Measurements from ENCODE around the gene PSAP.

Gene PSAP

GRCh38 chr10:71850021-71850742 is 869 bp downstream of the PSAP start:
- H3K9me3 ChIP-seq (ENCODE audit: insufficient read depth, low read depth, low read length), result no peaks in the 10 kb centered on the region
- H3K36me3 ChIP-seq (ENCODE audit: insufficient read depth, low read length), result no peaks in the 10 kb centered on the region
- 11% methylated on average over 12 of the region's 13 CpGs for WGBS
- H3K4me3 ChIP-seq (ENCODE audit: low read length), result peak overlapping the region; percentile 94
- H3K9ac ChIP-seq (ENCODE audit: low read depth, low read length), result peak overlapping the region; percentile 90
- peaks cover 17% of the 10 kb centered on the region for H3K4me1 ChIP-seq (ENCODE audit: insufficient read depth, low read length)
- H3K27ac ChIP-seq (ENCODE audit: low read depth, low read length), result peak overlapping the region; percentile 95
- no peaks in the 10 kb centered on the region for H3K27me3 ChIP-seq (ENCODE audit: insufficient read depth, low read length)

DNA sequence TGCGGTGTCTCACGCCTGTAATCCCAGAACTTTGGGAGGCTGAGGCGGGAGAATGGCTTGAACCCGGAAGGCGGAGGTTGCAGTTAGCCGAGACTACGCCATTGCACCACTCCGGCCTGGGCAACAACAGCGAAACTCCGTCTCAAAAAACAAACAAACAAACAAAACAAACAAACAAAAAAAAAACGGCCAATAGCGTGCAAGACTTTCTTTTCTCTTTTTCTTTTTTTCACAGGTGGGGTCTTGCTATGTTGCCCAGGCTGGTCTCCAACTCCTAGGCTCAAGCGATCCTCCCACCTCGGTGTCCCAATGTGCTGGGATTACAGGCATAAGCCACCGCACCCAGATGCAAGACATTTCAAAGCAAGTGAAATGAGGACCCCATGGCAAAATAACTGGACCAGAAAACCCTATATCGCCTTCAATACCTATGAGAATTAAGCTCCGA is 1.6 kb downstream of the PSAP start:
- Histone ChIP-seq H3K9me3 (ENCODE audit: insufficient read depth, low read depth, low read length) (no peaks in the 10 kb centered on the region), H3K4me1 (ENCODE audit: insufficient read depth, low read length) (peaks cover 17% of the 10 kb centered on the region), H3K27ac (ENCODE audit: low read depth, low read length) (no peak overlapping the region), H3K9ac (ENCODE audit: low read depth, low read length) (no peak overlapping the region), H3K4me3 (ENCODE audit: low read length) (peak overlapping the region; percentile 94), H3K27me3 (ENCODE audit: insufficient read depth, low read length) (no peaks in the 10 kb centered on the region), H3K36me3 (ENCODE audit: insufficient read depth, low read length) (no peaks in the 10 kb centered on the region)
- 95% methylated on average over 17 of the region's 17 CpGs for WGBS

- Histone ChIP-seq H3K27ac (ENCODE audit: low read depth, low read length) (no peak overlapping the region), H3K4me3 (ENCODE audit: low read length) (peak overlapping the region; percentile 16; the same call in 1 of the 2 replicates), H3K9ac (ENCODE audit: low read depth, low read length) (no peak overlapping the region), H3K4me1 (ENCODE audit: insufficient read depth, low read length) (peaks cover 17% of the 10 kb centered on the region), H3K27me3 (ENCODE audit: insufficient read depth, low read length) (no peaks in the 10 kb centered on the region), H3K9me3 (ENCODE audit: insufficient read depth, low read depth, low read length) (no peaks in the 10 kb centered on the region), H3K36me3 (ENCODE audit: insufficient read depth, low read length) (no peaks in the 10 kb centered on the region)
- 89% methylated on average over 10 of the region's 11 CpGs for WGBS
These were observed 2.5 kb downstream of the PSAP start for GRCh38 chr10:71848325-71849275.

DNA sequence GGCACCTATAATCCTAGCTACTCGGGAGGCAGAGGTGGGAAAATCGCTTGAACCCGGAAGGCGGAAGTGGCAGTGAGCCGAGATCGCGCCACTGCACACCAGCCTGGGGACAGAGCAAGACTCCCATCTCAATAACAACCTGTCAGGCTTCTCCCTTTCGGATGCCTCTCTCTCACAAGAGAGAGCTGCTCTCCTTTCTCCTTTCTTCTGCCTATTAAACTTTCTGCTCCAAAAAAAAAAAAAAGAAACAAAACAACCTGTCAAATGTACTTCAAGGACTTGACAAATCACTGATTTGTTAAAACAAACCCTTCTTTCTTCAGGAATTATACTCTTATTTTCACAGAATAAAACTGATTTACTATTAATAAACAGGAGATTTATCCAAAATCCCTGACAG is 3.6 kb downstream of the PSAP start:
- Histone ChIP-seq H3K27me3 (ENCODE audit: insufficient read depth, low read length) (no peaks in the 10 kb centered on the region), H3K9me3 (ENCODE audit: insufficient read depth, low read depth, low read length) (no peaks in the 10 kb centered on the region), H3K4me3 (ENCODE audit: low read length) (no peak overlapping the region), H3K36me3 (ENCODE audit: insufficient read depth, low read length) (no peaks in the 10 kb centered on the region), H3K4me1 (ENCODE audit: insufficient read depth, low read length) (peaks cover 17% of the 10 kb centered on the region), H3K27ac (ENCODE audit: low read depth, low read length) (no peak overlapping the region), H3K9ac (ENCODE audit: low read depth, low read length) (no peak overlapping the region)
- WGBS, result 95% methylated on average over 8 of the region's 8 CpGs

- WGBS, result 91% methylated on average over 3 of the region's 3 CpGs
- Histone ChIP-seq H3K4me3 (ENCODE audit: low read length) (no peak overlapping the region), H3K27ac (ENCODE audit: low read depth, low read length) (no peak overlapping the region), H3K36me3 (ENCODE audit: insufficient read depth, low read length) (no peaks in the 10 kb centered on the region), H3K9ac (ENCODE audit: low read depth, low read length) (no peak overlapping the region), H3K4me1 (ENCODE audit: insufficient read depth, low read length) (peaks cover 17% of the 10 kb centered on the region), H3K27me3 (ENCODE audit: insufficient read depth, low read length) (no peaks in the 10 kb centered on the region), H3K9me3 (ENCODE audit: insufficient read depth, low read depth, low read length) (no peaks in the 10 kb centered on the region)
These were observed 4.2 kb downstream of the PSAP start for GRCh38 chr10:71846816-71847215.

GRCh38 chr10:71845410-71846405 is 5.3 kb downstream of the PSAP start:
- Histone ChIP-seq H3K4me1 (ENCODE audit: insufficient read depth, low read length) (peaks cover 20% of the 10 kb centered on the region), H3K27me3 (ENCODE audit: insufficient read depth, low read length) (no peaks in the 10 kb centered on the region), H3K4me3 (ENCODE audit: low read length) (no peak overlapping the region), H3K9me3 (ENCODE audit: insufficient read depth, low read depth, low read length) (no peaks in the 10 kb centered on the region), H3K36me3 (ENCODE audit: insufficient read depth, low read length) (no peaks in the 10 kb centered on the region), H3K27ac (ENCODE audit: low read depth, low read length) (no peak overlapping the region), H3K9ac (ENCODE audit: low read depth, low read length) (no peak overlapping the region)
- WGBS, result 96% methylated on average over 11 of the region's 11 CpGs

DNA sequence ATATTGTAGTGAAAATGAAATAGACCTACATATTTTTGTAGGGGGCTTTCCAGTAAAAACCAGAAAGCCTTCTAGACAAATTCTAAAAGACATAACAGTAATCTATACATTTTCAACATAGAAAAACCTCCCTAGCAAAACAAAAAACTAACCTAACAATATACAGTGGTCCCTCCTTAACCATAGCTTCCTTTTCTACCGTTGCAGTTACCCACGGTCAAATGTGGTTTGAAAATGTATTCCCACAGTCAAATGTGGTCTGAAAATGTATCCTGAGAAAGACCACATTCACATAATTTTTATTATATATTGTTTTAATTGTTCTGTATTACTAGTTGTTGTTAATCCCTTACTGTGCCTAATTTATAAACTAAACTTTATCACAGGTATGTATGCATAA is 6.4 kb downstream of the PSAP start:
- H3K9me3 ChIP-seq (ENCODE audit: insufficient read depth, low read depth, low read length), result no peaks in the 10 kb centered on the region
- no peaks in the 10 kb centered on the region for H3K36me3 ChIP-seq (ENCODE audit: insufficient read depth, low read length)
- H3K4me1 ChIP-seq (ENCODE audit: insufficient read depth, low read length), result peaks cover 24% of the 10 kb centered on the region
- H3K9ac ChIP-seq (ENCODE audit: low read depth, low read length), result no peak overlapping the region
- no peak overlapping the region for H3K4me3 ChIP-seq (ENCODE audit: low read length)
- no peaks in the 10 kb centered on the region for H3K27me3 ChIP-seq (ENCODE audit: insufficient read depth, low read length)
- H3K27ac ChIP-seq (ENCODE audit: low read depth, low read length), result no peak overlapping the region
- 100% methylated on average over 2 of the region's 2 CpGs for WGBS

DNA sequence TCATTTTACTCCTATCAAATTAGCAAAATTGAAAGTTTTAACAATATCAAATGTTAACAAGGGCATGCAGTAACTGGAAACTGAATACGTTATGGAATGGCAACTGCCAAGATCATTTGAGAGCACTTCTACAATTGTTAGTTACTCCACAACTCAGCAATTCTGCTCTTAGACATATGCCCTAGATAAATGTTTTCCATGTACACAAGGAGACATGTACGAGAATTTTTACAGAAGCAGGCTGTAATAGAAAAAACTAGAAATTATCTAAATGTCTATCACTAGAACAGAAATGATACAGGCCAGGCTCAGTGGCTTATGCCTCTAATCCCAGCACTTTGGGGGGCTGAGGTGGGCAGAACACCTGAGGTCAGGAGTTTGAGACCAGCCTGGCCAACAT is 7.0 kb downstream of the PSAP start:
- H3K4me1 ChIP-seq (ENCODE audit: insufficient read depth, low read length), result peaks cover 27% of the 10 kb centered on the region

GRCh38 chr10:71842856-71843686 is 8.0 kb downstream of the PSAP start:
- Histone ChIP-seq H3K4me3 (ENCODE audit: low read length) (no peak overlapping the region), H3K27ac (ENCODE audit: low read depth, low read length) (no peak overlapping the region), H3K9me3 (ENCODE audit: insufficient read depth, low read depth, low read length) (no peaks in the 10 kb centered on the region), H3K9ac (ENCODE audit: low read depth, low read length) (no peak overlapping the region), H3K36me3 (ENCODE audit: insufficient read depth, low read length) (no peaks in the 10 kb centered on the region), H3K27me3 (ENCODE audit: insufficient read depth, low read length) (no peaks in the 10 kb centered on the region), H3K4me1 (ENCODE audit: insufficient read depth, low read length) (peaks cover 19% of the 10 kb centered on the region)
- 94% methylated on average over 14 of the region's 14 CpGs for WGBS

More for the DNA sequence above, 7.0 kb downstream of the PSAP start:
- H3K27me3 ChIP-seq (ENCODE audit: insufficient read depth, low read length), result no peaks in the 10 kb centered on the region
- H3K4me3 ChIP-seq (ENCODE audit: low read length), result no peak overlapping the region
- no peaks in the 10 kb centered on the region for H3K36me3 ChIP-seq (ENCODE audit: insufficient read depth, low read length)
- no peak overlapping the region for H3K27ac ChIP-seq (ENCODE audit: low read depth, low read length)
- H3K9me3 ChIP-seq (ENCODE audit: insufficient read depth, low read depth, low read length), result no peaks in the 10 kb centered on the region
- 94% methylated on average over 2 of the region's 2 CpGs for WGBS
- no peak overlapping the region for H3K9ac ChIP-seq (ENCODE audit: low read depth, low read length)

DNA sequence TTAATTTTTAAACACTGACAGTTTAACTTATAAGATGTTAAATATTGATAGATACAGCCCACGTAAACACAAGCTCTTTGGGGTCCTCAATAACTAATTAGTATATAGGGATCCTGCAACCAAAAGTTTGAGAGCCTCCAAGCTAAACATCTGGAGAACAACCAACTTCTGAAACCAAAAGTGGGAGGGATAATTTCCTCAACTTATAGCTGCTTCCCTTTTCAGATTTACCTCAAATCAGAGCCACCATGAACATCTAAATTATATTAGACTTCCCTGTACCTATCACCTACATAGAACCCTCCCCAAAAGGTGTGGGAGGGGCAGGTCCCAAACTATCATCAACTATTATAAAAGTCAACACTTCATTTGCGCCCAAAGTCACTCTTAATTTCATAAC is 8.6 kb downstream of the PSAP start:
- Histone ChIP-seq H3K4me1 (ENCODE audit: insufficient read depth, low read length) (peaks cover 24% of the 10 kb centered on the region), H3K27me3 (ENCODE audit: insufficient read depth, low read length) (no peaks in the 10 kb centered on the region), H3K36me3 (ENCODE audit: insufficient read depth, low read length) (no peaks in the 10 kb centered on the region), H3K9ac (ENCODE audit: low read depth, low read length) (no peak overlapping the region), H3K9me3 (ENCODE audit: insufficient read depth, low read depth, low read length) (no peaks in the 10 kb centered on the region), H3K4me3 (ENCODE audit: low read length) (no peak overlapping the region), H3K27ac (ENCODE audit: low read depth, low read length) (no peak overlapping the region)
- WGBS, result 80% methylated on average over 1 of the region's 2 CpGs

All from HUES64 (cell line).